ENCODE results near the gene GPC5.

DNA sequence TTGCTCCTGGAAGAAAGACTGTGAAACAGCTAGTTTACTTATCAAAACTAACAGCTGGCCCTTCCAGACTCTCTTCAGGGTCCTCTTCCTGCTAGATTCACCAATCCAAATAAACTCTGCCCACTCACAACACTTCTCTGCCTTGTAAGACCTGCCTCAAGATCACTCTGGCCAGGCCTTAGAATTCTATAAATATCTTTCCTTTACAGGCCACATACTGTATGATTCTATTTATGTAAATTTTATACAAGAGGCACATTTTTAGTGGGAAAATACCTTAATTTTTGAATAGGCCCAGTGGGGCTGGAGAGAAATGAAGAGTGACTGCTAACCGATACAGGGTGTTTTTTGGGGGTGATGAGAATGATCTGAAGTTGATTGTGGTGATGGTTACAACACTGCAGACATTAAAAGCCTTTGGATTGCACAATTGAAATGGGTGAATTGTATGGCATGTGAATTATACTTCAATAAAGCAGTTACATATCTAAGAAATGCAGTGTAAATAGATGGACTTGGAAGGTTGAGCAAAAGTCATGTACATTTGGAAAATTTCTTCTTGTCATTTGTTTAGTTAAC, 141.8 kb downstream of the GPC5 start:
- TF ChIP-seq, protein P1, sequence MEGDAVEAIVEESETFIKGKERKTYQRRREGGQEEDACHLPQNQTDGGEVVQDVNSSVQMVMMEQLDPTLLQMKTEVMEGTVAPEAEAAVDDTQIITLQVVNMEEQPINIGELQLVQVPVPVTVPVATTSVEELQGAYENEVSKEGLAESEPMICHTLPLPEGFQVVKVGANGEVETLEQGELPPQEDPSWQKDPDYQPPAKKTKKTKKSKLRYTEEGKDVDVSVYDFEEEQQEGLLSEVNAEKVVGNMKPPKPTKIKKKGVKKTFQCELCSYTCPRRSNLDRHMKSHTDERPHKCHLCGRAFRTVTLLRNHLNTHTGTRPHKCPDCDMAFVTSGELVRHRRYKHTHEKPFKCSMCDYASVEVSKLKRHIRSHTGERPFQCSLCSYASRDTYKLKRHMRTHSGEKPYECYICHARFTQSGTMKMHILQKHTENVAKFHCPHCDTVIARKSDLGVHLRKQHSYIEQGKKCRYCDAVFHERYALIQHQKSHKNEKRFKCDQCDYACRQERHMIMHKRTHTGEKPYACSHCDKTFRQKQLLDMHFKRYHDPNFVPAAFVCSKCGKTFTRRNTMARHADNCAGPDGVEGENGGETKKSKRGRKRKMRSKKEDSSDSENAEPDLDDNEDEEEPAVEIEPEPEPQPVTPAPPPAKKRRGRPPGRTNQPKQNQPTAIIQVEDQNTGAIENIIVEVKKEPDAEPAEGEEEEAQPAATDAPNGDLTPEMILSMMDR (IDR thresholded peaks at IDR 0.05) = no peak
- TF ChIP-seq POLR2AphosphoS5 (IDR thresholded peaks at IDR 0.05; ENCODE audit: low read depth, low read length) = no peak
- TF ChIP-seq, protein P2, sequence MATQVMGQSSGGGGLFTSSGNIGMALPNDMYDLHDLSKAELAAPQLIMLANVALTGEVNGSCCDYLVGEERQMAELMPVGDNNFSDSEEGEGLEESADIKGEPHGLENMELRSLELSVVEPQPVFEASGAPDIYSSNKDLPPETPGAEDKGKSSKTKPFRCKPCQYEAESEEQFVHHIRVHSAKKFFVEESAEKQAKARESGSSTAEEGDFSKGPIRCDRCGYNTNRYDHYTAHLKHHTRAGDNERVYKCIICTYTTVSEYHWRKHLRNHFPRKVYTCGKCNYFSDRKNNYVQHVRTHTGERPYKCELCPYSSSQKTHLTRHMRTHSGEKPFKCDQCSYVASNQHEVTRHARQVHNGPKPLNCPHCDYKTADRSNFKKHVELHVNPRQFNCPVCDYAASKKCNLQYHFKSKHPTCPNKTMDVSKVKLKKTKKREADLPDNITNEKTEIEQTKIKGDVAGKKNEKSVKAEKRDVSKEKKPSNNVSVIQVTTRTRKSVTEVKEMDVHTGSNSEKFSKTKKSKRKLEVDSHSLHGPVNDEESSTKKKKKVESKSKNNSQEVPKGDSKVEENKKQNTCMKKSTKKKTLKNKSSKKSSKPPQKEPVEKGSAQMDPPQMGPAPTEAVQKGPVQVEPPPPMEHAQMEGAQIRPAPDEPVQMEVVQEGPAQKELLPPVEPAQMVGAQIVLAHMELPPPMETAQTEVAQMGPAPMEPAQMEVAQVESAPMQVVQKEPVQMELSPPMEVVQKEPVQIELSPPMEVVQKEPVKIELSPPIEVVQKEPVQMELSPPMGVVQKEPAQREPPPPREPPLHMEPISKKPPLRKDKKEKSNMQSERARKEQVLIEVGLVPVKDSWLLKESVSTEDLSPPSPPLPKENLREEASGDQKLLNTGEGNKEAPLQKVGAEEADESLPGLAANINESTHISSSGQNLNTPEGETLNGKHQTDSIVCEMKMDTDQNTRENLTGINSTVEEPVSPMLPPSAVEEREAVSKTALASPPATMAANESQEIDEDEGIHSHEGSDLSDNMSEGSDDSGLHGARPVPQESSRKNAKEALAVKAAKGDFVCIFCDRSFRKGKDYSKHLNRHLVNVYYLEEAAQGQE (IDR thresholded peaks at IDR 0.05; ENCODE audit: insufficient read depth in 1 of 2, low read depth in 2 of 2, low read length in 1 of 2) = no peak
- TF ChIP-seq SIN3A (IDR thresholded peaks at IDR 0.05; ENCODE audit: borderline replicate concordance, insufficient read depth, low read depth, low read length) = no peak
